HG03378 (cell line): Measurements from ENCODE around the gene FAR2.
"Not testable (repeated sequence)": the region's sequence is repeated elsewhere in the genome, so short reads cannot be mapped to it uniquely, and the experiment has no call there.

Experiments
- ATAC-seq: cut with Tn5 transposase; IDR thresholded peaks from one replicate; pipeline ENCODE4 v1.9.1; 2021; ENCODE audit warnings: mild to moderate bottlenecking, moderate library complexity; ENCODE audit not compliant: unreplicated experiment

The FAR2 gene

DNA sequence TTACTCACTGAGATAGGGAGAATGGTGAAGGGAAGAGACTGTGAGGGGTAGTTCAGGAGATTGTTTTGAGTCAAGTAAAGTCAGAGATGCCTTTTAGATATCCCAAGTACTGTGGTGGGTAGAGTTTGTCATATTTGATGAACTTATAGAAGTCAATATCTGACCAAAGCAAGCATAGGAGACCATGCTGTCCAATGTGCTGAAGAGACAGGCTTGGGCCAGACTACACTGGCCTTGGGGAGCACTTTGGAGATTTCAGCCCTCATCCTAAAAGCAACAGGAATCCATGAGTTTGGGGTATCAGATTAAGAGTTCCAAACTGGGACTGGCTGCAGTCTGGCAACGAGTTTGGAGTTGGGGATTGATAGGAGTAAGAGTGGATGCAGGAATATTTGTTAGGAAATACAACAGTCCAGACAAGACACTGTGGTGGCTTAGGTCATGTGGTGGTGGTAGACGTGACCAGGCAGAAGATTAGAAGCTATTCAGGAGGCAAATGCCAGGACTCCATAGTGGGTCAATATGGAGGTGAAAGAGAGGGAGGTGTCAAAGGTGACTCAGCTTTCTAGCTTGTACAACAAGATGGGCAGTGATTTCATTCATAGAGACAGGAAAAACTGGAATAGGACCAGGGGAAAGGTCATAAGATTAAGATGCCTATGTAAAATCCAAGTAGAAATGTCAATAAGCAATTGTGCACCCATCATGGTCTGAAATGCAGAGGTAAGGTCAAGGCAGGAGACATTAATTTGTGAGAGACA, 81.9 kb downstream of the FAR2 start:
- no peak for ATAC-seq

DNA sequence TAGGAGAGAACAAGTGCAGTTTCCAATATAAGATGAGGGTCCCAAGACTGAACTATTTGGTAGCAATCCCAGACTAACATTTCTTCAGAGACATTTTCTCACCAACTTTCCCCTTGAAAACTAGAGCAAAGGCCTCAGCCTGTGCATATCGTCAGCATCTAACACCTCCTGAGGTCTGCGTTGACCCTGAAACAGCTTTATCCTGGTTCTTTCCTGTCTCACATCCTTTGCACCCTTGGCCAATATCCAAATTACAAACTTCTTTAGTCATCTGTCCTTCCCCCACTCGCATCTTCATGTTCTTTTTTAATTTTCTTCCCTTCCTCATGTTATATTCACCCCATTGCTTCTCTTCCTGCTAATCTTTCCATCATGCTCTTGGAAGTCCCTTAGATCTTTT, 83.0 kb downstream of the FAR2 start:
- no peak for ATAC-seq

- ATAC-seq, result no peak
These were observed 85.5 kb downstream of the FAR2 start for GRCh38 chr12:29234552-29234951.

GRCh38 chr12:29234965-29235626, 86.0 kb downstream of the FAR2 start:
- no peak for ATAC-seq

- no peak for ATAC-seq
These were observed 89.8 kb downstream of the FAR2 start for GRCh38 chr12:29238822-29239291.

- ATAC-seq, result no peak
These were observed 90.3 kb downstream of the FAR2 start for GRCh38 chr12:29239336-29239735.

- ATAC-seq, result no peak
These were observed 91.4 kb downstream of the FAR2 start for GRCh38 chr12:29240441-29240840.

GRCh38 chr12:29241821-29242591, 92.9 kb downstream of the FAR2 start:
- peak; percentile 90 for ATAC-seq

- ATAC-seq, result no peak
These were observed 93.9 kb downstream of the FAR2 start for GRCh38 chr12:29242921-29243431.

DNA sequence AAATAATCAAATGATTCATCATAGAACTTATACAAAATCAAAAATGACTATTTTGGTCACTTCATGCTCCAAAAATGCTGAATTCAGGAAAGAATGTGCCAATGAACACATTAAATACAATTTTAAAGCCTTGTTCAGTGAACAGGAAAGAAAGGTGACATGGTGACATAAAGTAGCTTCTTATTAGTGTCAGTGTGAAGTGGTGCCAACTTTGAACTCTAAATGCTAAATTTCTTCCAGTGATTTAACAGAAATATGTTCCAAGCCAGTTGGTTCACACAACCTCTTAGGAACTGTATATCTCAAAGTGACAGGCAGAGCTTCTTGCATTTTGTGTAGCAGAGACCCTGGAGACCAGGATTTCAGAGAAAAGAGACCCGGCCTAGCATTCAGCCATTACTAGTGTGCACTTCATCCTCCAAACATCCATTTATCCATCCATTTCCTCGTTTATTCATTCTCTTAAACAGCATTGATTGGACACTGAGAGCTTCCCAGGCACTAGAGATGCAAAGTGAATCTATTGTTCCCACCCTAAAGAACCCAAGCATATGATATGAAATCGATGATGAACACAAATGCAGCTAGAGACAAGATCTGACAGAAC, 95.2 kb downstream of the FAR2 start:
- ATAC-seq, result no peak

DNA sequence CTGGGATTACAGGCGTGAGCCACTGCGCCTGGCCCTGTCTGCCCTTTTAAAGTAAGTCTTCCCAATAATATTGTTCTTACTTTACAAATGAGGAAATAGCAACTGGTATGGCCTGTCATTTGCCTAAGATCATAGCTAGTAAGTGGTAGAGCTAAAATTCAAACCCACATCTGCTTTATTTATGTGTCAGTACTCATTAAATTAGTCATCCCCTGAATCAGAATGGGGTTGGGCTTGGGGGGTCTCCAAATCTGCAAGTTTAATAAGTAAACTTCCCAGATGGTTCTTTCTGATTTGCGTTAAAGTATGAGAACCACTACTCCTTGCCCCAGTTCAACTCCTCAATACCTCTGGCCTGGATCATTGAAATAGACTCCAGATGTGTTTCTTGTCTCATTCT, 96.2 kb downstream of the FAR2 start:
- no peak for ATAC-seq

- no peak for ATAC-seq
These were observed 100.9 kb downstream of the FAR2 start for GRCh38 chr12:29249930-29250329.

DNA sequence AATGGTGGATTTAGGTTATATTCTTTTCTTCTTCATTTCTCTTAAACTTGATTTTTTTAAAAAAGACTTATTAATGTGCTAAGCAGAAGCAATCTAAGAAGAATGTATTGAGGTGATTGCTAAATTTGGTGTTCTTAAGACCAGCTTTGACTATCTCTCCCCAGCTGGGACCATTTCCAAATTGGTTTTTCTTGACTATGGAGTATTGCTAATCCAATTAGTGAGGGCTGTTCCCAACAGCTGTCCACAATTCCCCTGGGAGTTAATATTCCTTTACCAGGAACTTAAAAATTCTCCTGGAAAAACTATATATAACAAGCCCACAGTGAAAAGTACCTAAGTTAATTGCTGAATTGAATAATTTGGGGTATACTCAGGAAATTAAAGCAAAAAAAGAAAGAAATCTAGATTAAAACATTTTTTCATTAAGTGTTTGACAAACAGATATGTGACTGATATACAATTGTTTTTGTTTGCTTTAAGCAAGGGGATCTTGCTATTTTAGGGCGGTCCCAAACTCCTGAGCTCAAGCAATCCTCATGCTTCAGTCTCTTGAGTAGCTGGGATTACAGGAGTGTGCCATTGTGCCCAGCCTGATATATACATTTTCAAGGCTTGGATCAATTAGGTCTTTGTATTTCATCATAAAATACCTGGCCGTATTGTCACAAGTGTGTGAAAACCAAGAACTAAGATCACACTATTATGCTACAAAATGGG, 105.0 kb downstream of the FAR2 start:
- ATAC-seq, result no peak

GRCh38 chr12:29255042-29255441, 106.0 kb downstream of the FAR2 start:
- ATAC-seq, result no peak

DNA sequence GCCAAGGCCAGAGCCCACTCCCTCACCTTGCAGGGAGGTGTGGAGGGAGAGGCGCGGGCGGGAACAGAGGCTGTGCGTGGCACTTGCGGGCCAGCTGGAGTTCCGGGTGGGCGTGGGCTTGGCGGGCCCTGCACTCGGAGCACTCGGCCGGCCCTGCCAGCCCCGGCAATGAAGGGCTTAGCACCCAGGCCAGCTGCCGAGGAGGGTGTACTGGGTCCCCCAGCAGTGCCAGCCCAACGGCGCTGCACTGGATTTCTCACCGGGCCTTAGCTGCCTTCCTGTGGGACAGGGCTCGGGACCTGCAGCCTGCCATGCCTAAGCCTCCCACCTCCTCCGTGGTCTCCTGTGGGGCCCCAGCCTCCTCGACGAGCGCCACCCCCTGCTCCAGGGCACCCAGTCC, 107.5 kb downstream of the FAR2 start:
- ATAC-seq, result no peak

DNA sequence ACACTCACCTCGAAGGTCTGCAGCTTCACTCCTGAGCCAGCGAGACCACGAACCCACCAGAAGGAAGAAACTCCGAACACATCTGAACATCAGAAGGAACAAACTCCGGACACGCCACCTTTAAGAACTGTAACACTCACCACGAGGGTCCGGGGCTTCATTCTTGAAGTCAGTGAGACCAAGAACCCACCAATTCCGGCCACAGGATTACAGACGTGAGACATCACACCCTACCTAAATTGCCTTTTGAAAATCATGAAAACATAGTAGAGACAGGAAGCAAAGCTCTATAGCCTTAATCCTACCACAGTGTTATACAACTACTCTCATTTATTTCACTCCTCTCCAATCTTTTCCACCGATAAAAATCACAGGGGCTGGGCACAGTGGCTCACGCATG, 108.6 kb downstream of the FAR2 start:
- ATAC-seq, result not testable (repeated sequence)

DNA sequence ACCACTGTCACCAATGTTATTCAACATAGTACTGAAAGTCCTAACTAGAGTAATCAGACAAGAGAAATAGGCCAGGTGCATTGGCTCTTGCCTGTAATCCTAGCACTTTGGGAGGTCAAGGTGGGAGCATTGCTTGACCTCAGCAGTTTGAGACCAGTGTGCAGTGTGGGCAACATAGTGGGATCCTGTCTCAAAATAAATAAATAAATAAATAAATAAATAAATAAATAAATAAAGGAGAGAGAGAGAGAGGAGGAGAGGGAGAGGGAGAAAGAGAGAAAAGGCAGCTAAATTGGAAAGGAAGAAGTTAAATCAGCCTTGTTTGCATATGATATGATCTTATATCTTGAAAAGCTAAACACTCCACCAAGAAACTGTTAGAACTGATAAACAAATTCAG, 115.3 kb downstream of the FAR2 start:
- ATAC-seq, result no peak

DNA sequence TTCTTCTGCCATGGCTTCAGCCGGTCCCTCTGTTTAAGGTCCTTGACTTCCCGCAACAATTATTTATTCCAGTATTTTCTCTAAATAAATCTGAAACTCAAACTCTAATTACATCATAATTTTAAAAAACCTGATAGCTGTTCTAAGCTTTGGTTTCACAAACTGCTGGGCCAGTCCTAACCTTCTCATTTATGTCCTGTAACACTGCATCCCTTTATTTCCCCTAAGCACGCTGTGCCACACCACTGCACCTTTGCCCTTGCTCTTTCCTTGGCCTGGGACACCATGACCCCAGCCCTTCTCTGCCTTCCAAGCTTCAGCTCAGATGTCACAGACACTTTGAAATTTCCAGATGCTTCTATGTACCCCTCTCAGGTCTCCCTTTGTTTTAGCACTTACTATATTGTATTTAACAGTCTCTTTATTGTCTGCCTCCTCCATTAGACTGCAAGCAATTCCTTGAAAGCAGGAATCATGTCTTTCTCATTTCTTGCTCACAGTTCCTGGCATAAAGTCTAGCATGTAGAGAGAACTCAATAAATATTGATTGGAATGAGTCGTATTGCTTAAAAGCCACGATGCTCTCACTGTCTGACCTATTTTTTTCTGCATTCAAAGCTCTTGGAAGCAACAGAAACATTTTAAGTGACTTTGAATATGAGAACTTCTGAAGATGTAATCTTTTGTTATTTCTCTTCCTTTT, 120.8 kb downstream of the FAR2 start:
- ATAC-seq, result no peak

DNA sequence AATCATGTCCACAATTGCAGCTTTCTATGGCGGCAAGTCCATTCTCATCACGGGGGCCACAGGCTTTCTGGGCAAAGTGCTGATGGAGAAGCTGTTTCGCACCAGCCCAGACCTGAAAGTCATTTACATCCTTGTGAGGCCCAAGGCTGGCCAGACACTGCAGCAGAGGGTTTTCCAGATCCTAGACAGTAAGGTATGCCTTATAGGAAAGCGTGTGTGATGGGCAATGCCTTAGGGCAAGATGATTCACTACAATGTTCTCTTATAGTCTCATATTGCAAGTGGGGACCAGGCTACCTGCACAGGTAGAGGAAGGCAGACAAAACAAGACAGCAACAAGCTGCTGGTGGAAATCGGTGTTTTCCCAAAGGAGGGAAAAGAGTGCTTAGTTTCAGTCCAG, 121.4 kb downstream of the FAR2 start:
- ATAC-seq, result no peak
